ENCODE data around the gene SIRPB2.
A peak's percentile ranks its signal among the peaks of the same experiment; 100 is the strongest.

SIRPB2 gene

DNA sequence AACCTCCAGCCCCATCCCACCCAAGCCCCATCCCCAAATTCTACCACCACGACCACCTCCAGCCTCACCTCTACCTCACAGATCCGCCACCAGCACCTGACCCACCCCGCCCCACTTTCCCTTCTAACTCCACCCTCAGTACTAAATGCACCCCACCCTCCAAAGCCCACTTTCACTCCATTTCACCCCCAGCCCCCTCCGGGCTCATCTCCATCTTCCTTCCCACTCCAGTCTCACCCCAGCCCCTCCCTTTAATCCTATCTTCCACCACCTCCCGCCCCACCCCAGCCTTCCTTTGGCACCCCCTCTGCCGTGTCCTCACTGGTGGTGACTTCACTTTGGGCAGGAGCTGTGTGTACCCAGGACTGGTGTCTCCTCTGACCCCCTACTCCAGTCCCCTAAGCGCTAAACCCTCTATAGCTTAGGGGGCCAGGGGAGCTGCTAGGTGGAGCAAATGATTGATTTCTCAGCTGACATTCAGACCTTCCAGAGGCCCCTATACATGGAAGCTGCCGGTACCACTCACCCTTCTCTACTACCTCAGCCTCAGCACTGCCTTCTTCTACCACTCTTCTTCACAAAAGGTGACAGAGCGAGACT lies 21.8 kb downstream of the SIRPB2 start:
- no peak for DNase-seq (ENCODE audit: extremely low spot score)
- CTCF ChIA-PET: no interaction called here
- POLR2A ChIA-PET: no interaction called here
- TF ChIP-seq FOXM1 (IDR thresholded peaks at IDR 0.05; ENCODE audit: borderline replicate concordance) (no peak), LEF1 (IDR thresholded peaks at IDR 0.05; ENCODE audit: borderline replicate concordance) (no peak), CTBP1 (IDR thresholded peaks at IDR 0.05; ENCODE audit: borderline replicate concordance) (no peak), FOXA1 (IDR thresholded peaks at IDR 0.05) (no peak), ARNT (IDR thresholded peaks at IDR 0.05) (no peak), NFRKB (IDR thresholded peaks at IDR 0.05) (no peak), TARDBP (IDR thresholded peaks at IDR 0.05) (no peak), SUZ12 (IDR thresholded peaks at IDR 0.05) (no peak), HDGF (IDR thresholded peaks at IDR 0.05; ENCODE audit: borderline replicate concordance) (no peak)
- TF ChIP-seq, protein P1, sequence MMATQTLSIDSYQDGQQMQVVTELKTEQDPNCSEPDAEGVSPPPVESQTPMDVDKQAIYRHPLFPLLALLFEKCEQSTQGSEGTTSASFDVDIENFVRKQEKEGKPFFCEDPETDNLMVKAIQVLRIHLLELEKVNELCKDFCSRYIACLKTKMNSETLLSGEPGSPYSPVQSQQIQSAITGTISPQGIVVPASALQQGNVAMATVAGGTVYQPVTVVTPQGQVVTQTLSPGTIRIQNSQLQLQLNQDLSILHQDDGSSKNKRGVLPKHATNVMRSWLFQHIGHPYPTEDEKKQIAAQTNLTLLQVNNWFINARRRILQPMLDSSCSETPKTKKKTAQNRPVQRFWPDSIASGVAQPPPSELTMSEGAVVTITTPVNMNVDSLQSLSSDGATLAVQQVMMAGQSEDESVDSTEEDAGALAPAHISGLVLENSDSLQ (IDR thresholded peaks at IDR 0.05): no peak

GRCh38 chr20:1468117-1468624 lies 23.0 kb downstream of the SIRPB2 start:
- no peak for DNase-seq (ENCODE audit: extremely low spot score)
- ChIA-PET CTCF (interaction anchor here (0.8 kb wide), 2 partner anchors 71 to 155 kb away, joined by 3 read pairs; no protein-coding TSS in a partner anchor), POLR2A (no interaction called here)
- TF ChIP-seq ELF4 (IDR thresholded peaks at IDR 0.05): no peak
- no peak for TF ChIP-seq L3MBTL2 (conservative IDR thresholded peaks at IDR 0.05)
- TF ChIP-seq FOXA1 (IDR thresholded peaks at IDR 0.05): no peak
- TF ChIP-seq SUZ12 (IDR thresholded peaks at IDR 0.05): no peak
- TF ChIP-seq FOXK2 (IDR thresholded peaks at IDR 0.05): no peak
- TF ChIP-seq NFRKB (IDR thresholded peaks at IDR 0.05): no peak
- no peak for TF ChIP-seq ARNT (IDR thresholded peaks at IDR 0.05)

DNA sequence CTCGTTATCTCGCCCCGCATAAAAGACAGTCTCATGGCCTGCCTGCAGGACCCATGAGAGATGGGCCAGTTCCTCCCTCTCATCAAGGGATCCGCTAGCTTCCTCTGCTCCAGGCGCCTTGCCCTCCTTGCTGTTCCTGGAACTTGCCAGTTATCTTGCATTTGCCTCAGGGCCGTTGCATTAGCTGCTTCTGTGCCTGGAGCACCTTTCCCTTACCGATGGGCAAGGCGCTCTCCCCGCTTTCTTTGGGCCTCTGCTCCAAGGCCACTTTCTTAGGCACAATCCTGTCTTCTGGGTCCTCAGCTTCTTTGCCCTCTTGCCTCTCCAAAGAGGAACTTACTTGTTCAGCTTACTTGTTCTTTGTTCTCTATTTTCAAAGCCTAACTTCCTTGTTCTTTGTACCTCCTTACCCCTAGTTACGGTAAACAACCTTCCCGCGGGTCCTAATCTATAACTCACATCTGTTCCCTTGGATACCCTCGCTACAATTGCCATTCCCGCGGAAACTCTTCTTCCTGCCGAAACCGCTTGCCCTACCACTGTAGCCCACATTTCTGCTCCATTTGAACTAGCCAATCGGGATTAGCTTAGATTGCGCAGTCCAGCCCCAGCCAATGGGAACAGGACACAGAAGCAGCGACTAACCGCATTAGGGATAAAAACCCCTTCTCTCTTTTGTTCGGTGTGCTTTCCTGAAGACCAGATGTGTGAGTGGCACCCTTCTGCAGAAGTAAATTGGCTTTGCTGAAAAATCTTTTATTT lies 23.7 kb downstream of the SIRPB2 start:
- ChIA-PET POLR2A (no interaction called here), CTCF (interaction anchor here (0.8 to 1.0 kb wide), 4 partner anchors 9 to 705 kb away, joined by 3 to 4 read pairs (median 3); no protein-coding TSS in a partner anchor)
- no peak for TF ChIP-seq TARDBP (IDR thresholded peaks at IDR 0.05)
- no peak for TF ChIP-seq FOXM1 (IDR thresholded peaks at IDR 0.05; ENCODE audit: borderline replicate concordance)
- TF ChIP-seq CTBP1 (IDR thresholded peaks at IDR 0.05; ENCODE audit: borderline replicate concordance): no peak

DNA sequence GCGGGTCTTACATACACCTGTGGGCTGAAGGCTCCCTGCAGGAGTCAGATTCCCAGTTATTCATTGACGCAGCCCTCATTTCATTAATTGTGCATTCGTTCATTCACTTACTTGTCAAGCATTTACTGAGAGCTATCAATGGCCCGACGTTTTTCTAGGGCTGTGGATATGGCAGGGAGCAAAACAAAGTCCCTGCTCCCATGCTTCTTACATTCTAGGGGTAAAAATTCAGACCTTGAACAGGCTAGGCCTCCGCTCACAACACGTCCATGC lies 24.2 kb downstream of the SIRPB2 start:
- POLR2A ChIA-PET: no interaction called here
- CTCF ChIA-PET: interaction anchor here (0.8 to 1.0 kb wide), 3 partner anchors 9 to 704 kb away, joined by 3 to 4 read pairs (median 3); no protein-coding TSS in a partner anchor
- TF ChIP-seq BHLHE40 (IDR thresholded peaks at IDR 0.05; ENCODE audit: borderline replicate concordance): no peak
- no peak for TF ChIP-seq CTBP1 (IDR thresholded peaks at IDR 0.05; ENCODE audit: borderline replicate concordance)
- TF ChIP-seq ZNF384 (IDR thresholded peaks at IDR 0.05): no peak
- no peak for TF ChIP-seq SUZ12 (IDR thresholded peaks at IDR 0.05)
- TF ChIP-seq FOXA1 (IDR thresholded peaks at IDR 0.05): no peak
- no peak for TF ChIP-seq ARNT (IDR thresholded peaks at IDR 0.05)
- TF ChIP-seq, protein P1 (IDR thresholded peaks at IDR 0.05): no peak
- TF ChIP-seq FOXM1 (IDR thresholded peaks at IDR 0.05; ENCODE audit: borderline replicate concordance): no peak
- TF ChIP-seq TARDBP (IDR thresholded peaks at IDR 0.05): no peak
- TF ChIP-seq NFRKB (IDR thresholded peaks at IDR 0.05): no peak
- TF ChIP-seq HDGF (IDR thresholded peaks at IDR 0.05; ENCODE audit: borderline replicate concordance): no peak
- TF ChIP-seq LEF1 (IDR thresholded peaks at IDR 0.05; ENCODE audit: borderline replicate concordance): no peak
- no peak for TF ChIP-seq L3MBTL2 (conservative IDR thresholded peaks at IDR 0.05)
- no peak for TF ChIP-seq ELF4 (IDR thresholded peaks at IDR 0.05)
- no peak for TF ChIP-seq SP1 (IDR thresholded peaks at IDR 0.05)
- TF ChIP-seq FOXK2 (IDR thresholded peaks at IDR 0.05): no peak
- no peak for DNase-seq (ENCODE audit: extremely low spot score)

More for the DNA sequence above, 23.7 kb downstream of the SIRPB2 start:
- no peak for DNase-seq (ENCODE audit: extremely low spot score)

- ChIA-PET POLR2A (interaction anchor here (1.3 kb wide), 1 partner anchor 144 kb away, joined by 3 read pairs; no protein-coding TSS in a partner anchor), CTCF (interaction anchor here (0.8 to 1.0 kb wide), 3 partner anchors 10 to 704 kb away, joined by 3 to 4 read pairs (median 3); no protein-coding TSS in a partner anchor)
- TF ChIP-seq SUZ12 (IDR thresholded peaks at IDR 0.05) (no peak), ARNT (IDR thresholded peaks at IDR 0.05) (peak; percentile 82; the same call in 1 of the 2 replicates), SP1 (IDR thresholded peaks at IDR 0.05) (no peak), FOXA1 (IDR thresholded peaks at IDR 0.05) (no peak), BHLHE40 (IDR thresholded peaks at IDR 0.05; ENCODE audit: borderline replicate concordance) (no peak), TARDBP (IDR thresholded peaks at IDR 0.05) (no peak), NFRKB (IDR thresholded peaks at IDR 0.05) (peak; percentile 35; the same call in 1 of the 2 replicates), HDGF (IDR thresholded peaks at IDR 0.05; ENCODE audit: borderline replicate concordance) (no peak), FOXK2 (IDR thresholded peaks at IDR 0.05) (no peak), ZNF384 (IDR thresholded peaks at IDR 0.05) (no peak), LEF1 (IDR thresholded peaks at IDR 0.05; ENCODE audit: borderline replicate concordance) (peak; percentile 75; the same call in 1 of the 2 replicates), FOXM1 (IDR thresholded peaks at IDR 0.05; ENCODE audit: borderline replicate concordance) (peak; percentile 44; the same call in 1 of the 2 replicates)
- TF ChIP-seq, protein P1 (IDR thresholded peaks at IDR 0.05): no peak
These were observed 24.8 kb downstream of the SIRPB2 start, which contains the start of gene NSFL1C for GRCh38 chr20:1466211-1467081. NSFL1C (minus strand) TSS chr20:1466849; CDS start chr20:1466824, 25 bp downstream.

More at GRCh38 chr20:1466211-1467081, 24.8 kb downstream of the SIRPB2 start, which contains the start of gene NSFL1C:
- peak; percentile 95 for DNase-seq (ENCODE audit: extremely low spot score)
